HepG2 (cell line): Measurements from ENCODE around the gene GGACT. TPM values are rescaled to one million over a fixed set of nuclear protein-coding genes. Genes with fewer than 3 reads are reported as not detected.

ENCODE experiments used
- ATAC-seq: fragments of 200-7000 bp; cut with Tn5 transposase; 3 replicates; pipeline ENCODE4 v1.9.1; 2020; ENCODE audit warnings: mild to moderate bottlenecking, moderate library complexity
- BruUV-seq: library from RNA; stranded (reverse); fragments of 400-500 nt; replicated peaks from 2 replicates; lab custom pipeline; 2021; lab: Mats Ljungman, UMichigan
- CTCF ChIA-PET: fragments of 300-600 bp; formaldehyde crosslinking; extraction: SDS; loops from one replicate; lab custom pipeline; 2021; ENCODE audit warnings: low total read pairs, inconsistent platforms, low intra/inter-chr PET ratio; lab: Yijun Ruan, JAX
- POLR2A ChIA-PET: fragments of 350-600 bp; sonication (Branson Sonifier 250); formaldehyde crosslinking; loops from one replicate; lab custom pipeline; 2020; ENCODE audit warnings: antibody characterized with exemption, inconsistent platforms; lab: Yijun Ruan, JAX
- DNase-seq: peaks from one replicate; pipeline ENCODE4 v3.0.0-alpha.2; 2015; ENCODE audit warnings: low spot score
- FAIRE-seq: peaks from 3 replicates; lab custom pipeline; 2011; peaks lifted over from hg19 to GRCh38; lab: Jason Lieb, UNC
- H2AFZ ChIP-seq: one replicate; pipeline ENCODE4 v1.6.1; 2011; ENCODE audit warnings: low read length, inconsistent platforms
- H3K27ac ChIP-seq: fragments of 300-600 bp; 3 replicates; pipeline ENCODE4 v1.8.0; 2011; ENCODE audit warnings: mixed run types, mild to moderate bottlenecking, mixed read lengths, low read length, inconsistent platforms; ENCODE audit not compliant: insufficient read depth; ENCODE audit errors: extremely low read length
- H3K27me3 ChIP-seq, 2 experiments: fragments of 200-600 bp in 1 of 2; 2 replicates in 1 of 2; 3 replicates in 1 of 2; pipeline versions ENCODE4 v1.6.0 to v1.8.0; 2011; ENCODE audit warnings: low read length in 2 of 2, mild to moderate bottlenecking in 2 of 2, moderate library complexity in 2 of 2, inconsistent platforms in 1 of 2; ENCODE audit not compliant: insufficient read depth in 2 of 2, control insufficient read depth in 1 of 2
- H3K36me3 ChIP-seq, 2 experiments: fragments of 200-600 bp in 1 of 2; replicated peaks in 1 of 2; 2 replicates in 1 of 2; 3 replicates in 1 of 2; pipeline versions ENCODE4 v1.5.1 to v1.8.0; 2011; ENCODE audit warnings: low read length in 2 of 2, inconsistent platforms in 1 of 2; ENCODE audit not compliant: insufficient read depth in 2 of 2, control insufficient read depth in 1 of 2
- H3K4me1 ChIP-seq: 2 replicates; pipeline ENCODE4 v1.5.1; 2012; ENCODE audit warnings: low read length, inconsistent platforms; ENCODE audit not compliant: insufficient read depth
- H3K4me2 ChIP-seq: 2 replicates; pipeline ENCODE4 v1.6.0; 2011; ENCODE audit warnings: low read depth, low read length, inconsistent platforms
- H3K4me3 ChIP-seq, 3 experiments: fragments of 200-600 bp in 1 of 3; sonication (generic), shearing (Covaris generic) in 1 of 3; replicated peaks in 1 of 3; 2 replicates each; pipeline ENCODE4 v1.5.1; 2011 to 2016; ENCODE audit warnings: low read length in 3 of 3, inconsistent platforms in 2 of 3, low read depth in 2 of 3, mild to moderate bottlenecking in 2 of 3, control low read depth in 1 of 3, mixed read lengths in 1 of 3; ENCODE audit not compliant: insufficient read depth in 1 of 3
- H3K79me2 ChIP-seq: one replicate; pipeline ENCODE4 v1.6.1; 2011; ENCODE audit warnings: low read length, inconsistent platforms; ENCODE audit not compliant: insufficient read depth
- H3K9ac ChIP-seq: 2 replicates; pipeline ENCODE4 v1.6.0; 2011; ENCODE audit warnings: mild to moderate bottlenecking, low read depth, low read length, inconsistent platforms; ENCODE audit not compliant: insufficient read depth
- H3K9me3 ChIP-seq: 2 replicates; pipeline ENCODE4 v1.5.1; 2012; ENCODE audit warnings: mild to moderate bottlenecking, low read length
- H4K20me1 ChIP-seq: 2 replicates; pipeline ENCODE4 v1.6.0; 2011; ENCODE audit warnings: inconsistent platforms, mild to moderate bottlenecking, low read length, moderate library complexity; ENCODE audit not compliant: insufficient read depth
- CEBPB ChIP-seq: IDR thresholded peaks from 2 replicates; pipeline ENCODE4 v1.6.1; 2011; ENCODE audit warnings: low read depth, low read length, improper control_type of control experiment, borderline replicate concordance
- FOXK1 ChIP-seq: sonication (generic); formaldehyde crosslinking; IDR thresholded peaks from 2 replicates; pipeline ENCODE4 v1.4.0; 2020; ENCODE audit warnings: low read depth, missing genetic modification reagents, borderline replicate concordance
- GATAD2A ChIP-seq: IDR thresholded peaks from 2 replicates; pipeline ENCODE4 v1.6.1; 2016
- RORA ChIP-seq: sonication (generic); formaldehyde crosslinking; IDR thresholded peaks from 2 replicates; pipeline ENCODE4 v1.5.0; 2020; ENCODE audit warnings: mild to moderate bottlenecking, missing genetic modification reagents, moderate library complexity
- SAP130 ChIP-seq: IDR thresholded peaks from 2 replicates; pipeline ENCODE4 v1.6.1; 2016; ENCODE audit warnings: low read depth
- SMC3 ChIP-seq: IDR thresholded peaks from 2 replicates; pipeline ENCODE4 v1.6.1; 2011; ENCODE audit warnings: low read length, improper control_type of control experiment
- SOX13 ChIP-seq, 3 experiments: fragments of 450-650 bp in 1 of 3; sonication (generic) in 1 of 3; formaldehyde crosslinking in 1 of 3; IDR thresholded peaks in 2 of 3; conservative IDR thresholded peaks in 1 of 3; 2 replicates each; pipeline versions ENCODE4 v1.5.0 to v1.6.1; 2016 to 2020; ENCODE audit warnings: antibody characterized with exemption in 1 of 3, mild to moderate bottlenecking in 1 of 3, missing compliant biosample characterization in 1 of 3, missing genetic modification reagents in 1 of 3, moderate library complexity in 1 of 3
- STAG1 ChIP-seq: sonication (generic); formaldehyde crosslinking; IDR thresholded peaks from 2 replicates; pipeline ENCODE4 v1.4.0; 2020; ENCODE audit warnings: missing genetic modification reagents
- WGBS: methylation state at CpG from one replicate; pipeline ENCODE4 v1.1.6; 2017; ENCODE audit warnings: low lambda C conversion rate; 5-methylcytosine and 5-hydroxymethylcytosine counted together
- in situ Hi-C: cut with HindIII; loops from 2 replicates; pipeline ENCODE4 v1.10.0; 2017; ENCODE audit warnings: low pct_unique_long_range_greater_than_20kb; ENCODE audit not compliant: extremely low pct_ligation_motif_present
- intact Hi-C: fragments of 100-400 bp; cut with micrococcal nuclease; formaldehyde crosslinking; loops from one replicate; pipeline ENCODE4 v1.10.0; 2022; ENCODE audit not compliant: unreplicated experiment
- polyA plus RNA-seq, 8 experiments: library from polyadenylated mRNA; depleted of rRNA in 3 of 8; stranded (reverse) in 7 of 8; unstranded in 1 of 8; fragments of >200 nt; fragmentation: Illumina TruSeq in 4 of 8; extraction: Trizol in 4 of 8; gene quantifications; 2 replicates each; pipeline versions ENCODE4 v1.2.1 to v1.2.3, GENCODE V29; 2011 to 2016; ENCODE audit warnings: low read depth in 4 of 8, missing spikeins in 1 of 8, mixed read lengths in 1 of 8; ENCODE audit not compliant: insufficient read depth in 1 of 8
- total RNA-seq, 5 experiments: library from RNA; depleted of rRNA; stranded (reverse); fragments of >200 nt; fragmentation: Illumina TruSeq; extraction: Trizol; gene quantifications; 2 replicates each; pipeline ENCODE4 v1.2.3, GENCODE V29; 2016; ENCODE audit warnings: low read depth in 1 of 5
- TF ChIP-seq, protein P1 (sequence below): sonication (generic); formaldehyde crosslinking; IDR thresholded peaks from 2 replicates; pipeline ENCODE4 v1.5.0; 2020; ENCODE audit warnings: mild to moderate bottlenecking, missing genetic modification reagents, moderate library complexity

Gene GGACT
- total and polyA plus RNA-seq, 2 of the 13 experiments (the other 11 are each of a cell fraction or from before 2014, with no cell fraction given) = 1.7 to 1.9 TPM

DNA sequence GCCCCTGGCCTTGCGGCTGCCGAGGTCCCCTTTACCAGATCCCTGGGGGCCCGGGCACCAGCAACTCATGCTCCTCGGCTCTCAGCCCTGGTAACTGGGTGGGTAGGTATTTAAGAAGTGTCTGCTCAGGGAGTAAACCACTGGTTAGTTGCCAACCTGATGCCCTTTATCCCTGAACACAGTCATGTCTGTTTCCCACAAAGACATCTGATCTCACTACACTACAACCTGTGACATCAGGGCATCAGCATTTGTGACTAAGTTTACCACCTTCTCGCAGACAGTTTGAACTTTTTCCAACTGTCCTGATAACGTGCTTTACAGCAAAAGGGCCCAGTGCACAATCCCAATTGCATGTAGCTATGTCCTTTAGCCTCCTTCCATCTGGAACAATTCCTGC is 22.0 kb downstream of the GGACT start:
- no peaks in the 10 kb centered on the region for H4K20me1 ChIP-seq
- no peak for FAIRE-seq
- CTCF ChIA-PET = no interaction called here
- H3K4me1 ChIP-seq = peaks cover 74% of the 10 kb centered on the region
- no peak for ATAC-seq
- intact Hi-C loops (no loop called here), in situ Hi-C loops (no loop called here)
- H3K9ac ChIP-seq = no peak overlapping the region
- H3K9me3 ChIP-seq = no peaks in the 10 kb centered on the region
- POLR2A ChIA-PET = no interaction called here
- TF ChIP-seq RORA (CRISPR knock-in tag) = no peak
- 49% methylated on average over 6 of the region's 6 CpGs for WGBS
- H3K27me3 ChIP-seq = no peaks in the 10 kb centered on the region
- no peak overlapping the region for H3K27ac ChIP-seq
- H3K4me3 ChIP-seq = no peak overlapping the region
- no peak overlapping the region for H2AFZ ChIP-seq
- DNase-seq = no peak
- H3K36me3 ChIP-seq = no peaks in the 10 kb centered on the region
- no peaks in the 10 kb centered on the region for H3K79me2 ChIP-seq
- no TSS peak for BruUV-seq
- H3K4me2 ChIP-seq = no peak overlapping the region

DNA sequence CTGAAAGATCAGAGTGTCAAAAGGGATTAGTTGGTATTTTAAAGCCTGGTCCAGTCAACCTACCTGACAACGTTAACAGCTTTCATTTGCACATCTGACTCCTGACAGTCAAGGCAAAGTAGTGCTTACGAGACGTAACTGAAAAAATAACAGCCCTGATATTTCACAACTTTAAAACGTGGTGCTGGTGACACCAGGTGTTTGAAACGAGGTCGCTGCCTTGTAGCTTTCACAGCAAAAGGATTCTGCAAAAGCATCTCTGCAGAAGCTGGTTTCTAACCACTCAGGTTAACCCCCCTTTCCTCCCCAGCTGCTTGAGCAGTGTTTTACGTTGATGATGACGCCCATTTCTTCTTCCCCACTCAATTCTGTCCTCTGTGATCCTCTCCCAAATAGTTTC is 23.3 kb downstream of the GGACT start:
- H3K9ac ChIP-seq = no peak overlapping the region
- no peaks in the 10 kb centered on the region for H3K36me3 ChIP-seq
- no TSS peak for BruUV-seq
- H3K4me2 ChIP-seq = peak overlapping the region; percentile 76
- H3K9me3 ChIP-seq = no peaks in the 10 kb centered on the region
- DNase-seq (peak; percentile 25), ATAC-seq (peak; percentile 55), FAIRE-seq (peak; percentile 4)
- 13% methylated on average over 8 of the region's 8 CpGs for WGBS
- H3K79me2 ChIP-seq = no peaks in the 10 kb centered on the region
- intact Hi-C loops (no loop called here), in situ Hi-C loops (no loop called here)
- H3K4me3 ChIP-seq = peak overlapping the region in 2 of 3 experiments; percentile 23 to 49; a peak in 3 of 6 replicates
- H3K27ac ChIP-seq = peak overlapping the region; percentile 46
- H3K4me1 ChIP-seq = peaks cover 86% of the 10 kb centered on the region
- ChIA-PET POLR2A (no interaction called here), CTCF (no interaction called here)
- no peaks in the 10 kb centered on the region for H3K27me3 ChIP-seq
- H2AFZ ChIP-seq = peak overlapping the region; percentile 2
- H4K20me1 ChIP-seq = no peaks in the 10 kb centered on the region
- TF ChIP-seq FOXK1 (CRISPR knock-in tag) (no peak), SOX13 (IDR thresholded peaks at IDR 0.05) (no peak), SOX13 (CRISPR knock-in tag; conservative IDR thresholded peaks at IDR 0.05 in 1 of 2, IDR thresholded peaks at IDR 0.05 in 1 of 2) (no peak), SAP130 (0 out of 2 replicates have a peak, but pooled peaks have one; percentile 15), CEBPB (peak; percentile 73), SMC3 (0 out of 2 replicates have a peak, but pooled peaks have one; percentile 15), STAG1 (CRISPR knock-in tag) (peak; percentile 62), GATAD2A (CRISPR knock-in tag) (0 out of 2 replicates have a peak, but pooled peaks have one; percentile 3)
- TF ChIP-seq, protein P1, sequence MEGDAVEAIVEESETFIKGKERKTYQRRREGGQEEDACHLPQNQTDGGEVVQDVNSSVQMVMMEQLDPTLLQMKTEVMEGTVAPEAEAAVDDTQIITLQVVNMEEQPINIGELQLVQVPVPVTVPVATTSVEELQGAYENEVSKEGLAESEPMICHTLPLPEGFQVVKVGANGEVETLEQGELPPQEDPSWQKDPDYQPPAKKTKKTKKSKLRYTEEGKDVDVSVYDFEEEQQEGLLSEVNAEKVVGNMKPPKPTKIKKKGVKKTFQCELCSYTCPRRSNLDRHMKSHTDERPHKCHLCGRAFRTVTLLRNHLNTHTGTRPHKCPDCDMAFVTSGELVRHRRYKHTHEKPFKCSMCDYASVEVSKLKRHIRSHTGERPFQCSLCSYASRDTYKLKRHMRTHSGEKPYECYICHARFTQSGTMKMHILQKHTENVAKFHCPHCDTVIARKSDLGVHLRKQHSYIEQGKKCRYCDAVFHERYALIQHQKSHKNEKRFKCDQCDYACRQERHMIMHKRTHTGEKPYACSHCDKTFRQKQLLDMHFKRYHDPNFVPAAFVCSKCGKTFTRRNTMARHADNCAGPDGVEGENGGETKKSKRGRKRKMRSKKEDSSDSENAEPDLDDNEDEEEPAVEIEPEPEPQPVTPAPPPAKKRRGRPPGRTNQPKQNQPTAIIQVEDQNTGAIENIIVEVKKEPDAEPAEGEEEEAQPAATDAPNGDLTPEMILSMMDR = peak; percentile 52
- TF ChIP-seq, all 625 proteins: peak for 6
